ENCODE measurements around the gene ITM2C.

- no peak for TF ChIP-seq REST (IDR thresholded peaks at IDR 0.05; ENCODE audit: insufficient read depth in 1 of 2, low read depth in 2 of 2, low read length in 2 of 2)
- TF ChIP-seq TAF1 (IDR thresholded peaks at IDR 0.05; ENCODE audit: borderline replicate concordance, insufficient read depth, low read length) = no peak
- TF ChIP-seq SIN3A (IDR thresholded peaks at IDR 0.05; ENCODE audit: borderline replicate concordance, insufficient read depth, low read length) = no peak
- no peak for TF ChIP-seq POLR2AphosphoS5 (IDR thresholded peaks at IDR 0.05; ENCODE audit: low read depth, low read length)
- no peak for TF ChIP-seq FOXP2 (optimal IDR thresholded peaks at IDR 0.05; ENCODE audit: borderline replicate concordance, extremely low read depth, extremely low read length, insufficient read depth)
Observed at GRCh38 chr2:230910546-230911177, 45.9 kb downstream of the ITM2C start.

Data from PFSK-1 (cell line).